Suprapubic skin (tissue), 4 donors: ENCODE results near the gene CHST4. TPM values are rescaled to one million over a fixed set of nuclear protein-coding genes. Genes with fewer than 3 reads are reported as not detected.
"Not testable (repeated sequence)": the region's sequence is repeated elsewhere in the genome, so short reads cannot be mapped to it uniquely, and the experiment has no call there.

ENCODE experiments used
- DNase-seq, 2 donors: peaks; one replicate each; pipeline ENCODE4 v3.0.0-alpha.2; 2019; ENCODE audit warnings: low spot score in 2 of 2
- H3K27ac ChIP-seq: fragments of 200-600 bp; sonication (generic); one replicate; pipeline ENCODE4 v1.5.1; 2019
- H3K27me3 ChIP-seq: fragments of 200-600 bp; sonication (generic); one replicate; pipeline ENCODE4 v1.5.1; 2019
- H3K36me3 ChIP-seq: fragments of 200-600 bp; sonication (generic); one replicate; pipeline ENCODE4 v1.5.1; 2019
- H3K4me1 ChIP-seq: fragments of 200-600 bp; sonication (generic); one replicate; pipeline ENCODE4 v1.5.1; 2019
- H3K4me3 ChIP-seq: fragments of 200-600 bp; sonication (generic); one replicate; pipeline ENCODE4 v1.5.1; 2019; ENCODE audit warnings: mild to moderate bottlenecking
- H3K9me3 ChIP-seq: fragments of 200-600 bp; sonication (generic); one replicate; pipeline ENCODE4 v1.5.1; 2019
- CTCF ChIP-seq, 2 donors: fragments of 200-600 bp in 1 of 2; fragments of 450-650 bp in 1 of 2; sonication (generic) in 1 of 2; IDR thresholded peaks; one replicate each; pipeline ENCODE4 v1.5.1; 2016 to 2019; ENCODE audit warnings: antibody characterized with exemption in 2 of 2, mild to moderate bottlenecking in 1 of 2, moderate library complexity in 1 of 2
- EP300 ChIP-seq: sonication (generic); formaldehyde crosslinking; IDR thresholded peaks from one replicate; pipeline ENCODE4 v1.6.1; 2017; ENCODE audit warnings: antibody characterized with exemption
- POLR2A ChIP-seq, 2 donors: fragments of 450-650 bp; IDR thresholded peaks; one replicate each; pipeline ENCODE4 v1.6.1; 2017; ENCODE audit warnings: antibody characterized with exemption in 2 of 2, mild to moderate bottlenecking in 2 of 2, moderate library complexity in 2 of 2
- POLR2AphosphoS5 ChIP-seq, 3 donors: sonication (generic); formaldehyde crosslinking; IDR thresholded peaks; one replicate each; pipeline ENCODE4 v1.6.1; 2017; ENCODE audit warnings: antibody characterized with exemption in 3 of 3
- WGBS: methylation state at CpG from one replicate; pipeline ENCODE4 v1.1.5; 2018; 5-methylcytosine and 5-hydroxymethylcytosine counted together
- total RNA-seq, 4 donors: library from RNA; depleted of rRNA; stranded (reverse); fragments of >200 nt; gene quantifications; one replicate each; pipeline ENCODE4 v1.1.0, GENCODE V29; 2016

CHST4 gene
- total RNA-seq, 4 donors from 2014 or later: not detected

DNA sequence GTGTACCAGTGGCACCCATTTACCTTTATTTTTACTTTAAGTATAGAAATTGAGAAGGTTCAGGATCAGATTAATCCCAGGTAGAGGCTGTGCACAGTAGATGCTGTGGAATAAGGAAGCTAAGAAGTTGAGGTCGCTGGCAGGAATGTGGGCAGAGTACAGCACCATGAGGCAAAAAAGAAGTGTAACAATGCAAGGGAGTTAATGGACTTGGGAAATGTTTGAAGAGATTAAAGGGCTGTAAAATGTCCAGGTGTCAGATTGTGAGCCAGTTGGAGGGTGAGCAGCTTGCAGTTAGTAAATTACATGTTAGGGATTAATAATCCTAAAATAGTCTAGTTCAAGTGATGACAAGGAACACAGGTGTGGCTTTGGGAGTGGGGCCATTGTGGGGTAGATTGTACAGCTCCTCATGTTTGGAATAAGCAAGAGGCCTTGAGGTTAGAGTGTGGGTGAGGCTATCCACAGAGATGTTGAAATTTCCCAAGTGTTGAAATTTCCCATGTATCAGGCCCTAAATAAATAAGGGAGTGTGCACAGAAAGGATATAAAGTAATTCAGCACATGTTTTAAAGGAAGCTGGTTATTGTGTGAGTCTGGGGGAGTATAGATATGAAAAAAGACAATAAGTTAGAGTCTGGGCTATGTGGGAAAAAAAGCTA lies 29.1 kb downstream of the CHST4 start:
- no peak overlapping the region for H3K27ac ChIP-seq

GRCh38 chr16:71557299-71557698 lies 31.1 kb downstream of the CHST4 start:
- no peak for TF ChIP-seq EP300
- no peak for TF ChIP-seq POLR2A (IDR thresholded peaks at IDR 0.05)
- no peak for TF ChIP-seq CTCF (IDR thresholded peaks at IDR 0.05)
- Histone ChIP-seq H3K27ac (no peak overlapping the region), H3K4me3 (no peak overlapping the region), H3K9me3 (no peaks in the 10 kb centered on the region), H3K27me3 (no peaks in the 10 kb centered on the region), H3K4me1 (no peaks in the 10 kb centered on the region), H3K36me3 (no peaks in the 10 kb centered on the region)
- 85% methylated on average over 3 of the region's 3 CpGs for whole genome bisulfite sequencing
- no peak for DNase-seq

More for the DNA sequence above, 29.1 kb downstream of the CHST4 start:
- Histone ChIP-seq H3K9me3 (no peaks in the 10 kb centered on the region), H3K4me1 (no peaks in the 10 kb centered on the region), H3K27me3 (no peaks in the 10 kb centered on the region), H3K4me3 (no peak overlapping the region), H3K36me3 (no peaks in the 10 kb centered on the region)
- no peak for DNase-seq
- no peak for TF ChIP-seq POLR2AphosphoS5 (IDR thresholded peaks at IDR 0.05)
- no peak for TF ChIP-seq POLR2A (IDR thresholded peaks at IDR 0.05)
- no peak for TF ChIP-seq CTCF (IDR thresholded peaks at IDR 0.05)
- no peak for TF ChIP-seq EP300
- WGBS: 66% methylated on average over 1 of the region's 1 CpG

GRCh38 chr16:71557954-71558582 lies 31.8 kb downstream of the CHST4 start:
- Histone ChIP-seq H3K27ac (no peak overlapping the region), H3K9me3 (peaks cover 6% of the 10 kb centered on the region), H3K27me3 (no peaks in the 10 kb centered on the region), H3K36me3 (no peaks in the 10 kb centered on the region), H3K4me1 (no peaks in the 10 kb centered on the region), H3K4me3 (no peak overlapping the region)
- no peak for TF ChIP-seq EP300
- no peak for TF ChIP-seq POLR2A (IDR thresholded peaks at IDR 0.05)
- TF ChIP-seq CTCF (IDR thresholded peaks at IDR 0.05): no peak
- no peak for TF ChIP-seq POLR2AphosphoS5 (IDR thresholded peaks at IDR 0.05)
- DNase-seq: no peak
- 73% methylated on average over 3 of the region's 3 CpGs for WGBS

- H3K27me3 ChIP-seq: no peaks in the 10 kb centered on the region
- H3K9me3 ChIP-seq: peaks cover 6% of the 10 kb centered on the region
- no peak overlapping the region for H3K4me3 ChIP-seq
- no peaks in the 10 kb centered on the region for H3K36me3 ChIP-seq
- H3K27ac ChIP-seq: no peak overlapping the region
- no peak for DNase-seq
- no peak for TF ChIP-seq POLR2AphosphoS5 (IDR thresholded peaks at IDR 0.05)
- no peak for TF ChIP-seq POLR2A (IDR thresholded peaks at IDR 0.05)
- no peak for TF ChIP-seq CTCF (IDR thresholded peaks at IDR 0.05)
- TF ChIP-seq EP300: no peak
- H3K4me1 ChIP-seq: peaks cover 7% of the 10 kb centered on the region
Measured at GRCh38 chr16:71559855-71560254, 33.6 kb downstream of the CHST4 start.

- not testable (repeated sequence) for H3K36me3 ChIP-seq, DNase-seq, H3K27ac ChIP-seq, H3K27me3 ChIP-seq, H3K9me3 ChIP-seq, H3K4me3 ChIP-seq
- H3K4me1 ChIP-seq: peaks cover 16% of the 10 kb centered on the region
- WGBS: 67% methylated on average over 8 of the region's 8 CpGs
Measured at GRCh38 chr16:71561886-71562285, 35.7 kb downstream of the CHST4 start.

DNA sequence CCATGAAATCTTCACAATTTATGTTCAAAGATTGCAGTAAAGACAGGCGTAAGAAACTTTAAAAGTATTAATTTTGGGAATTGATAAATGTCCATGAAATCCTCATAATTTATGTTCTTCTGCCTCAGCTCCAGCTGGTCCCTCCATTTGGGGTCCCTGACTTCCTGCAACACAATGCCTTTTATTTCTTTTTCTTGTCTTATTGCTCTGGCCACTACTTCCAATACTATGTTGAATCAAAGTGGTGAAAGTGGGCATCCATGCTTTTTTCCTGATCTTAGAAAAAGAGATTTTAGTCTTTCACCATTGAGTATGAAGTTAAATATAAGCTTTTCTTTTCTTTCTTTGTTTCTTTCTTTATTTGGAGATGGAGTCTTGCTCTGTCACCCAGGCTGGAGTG lies 36.3 kb downstream of the CHST4 start:
- Histone ChIP-seq H3K4me3 (no peak overlapping the region), H3K36me3 (no peaks in the 10 kb centered on the region), H3K9me3 (peaks cover 6% of the 10 kb centered on the region), H3K27me3 (no peaks in the 10 kb centered on the region), H3K27ac (no peak overlapping the region), H3K4me1 (peaks cover 16% of the 10 kb centered on the region)
- WGBS: 94% methylated on average over 1 of the region's 1 CpG
- no peak for TF ChIP-seq POLR2A (IDR thresholded peaks at IDR 0.05)
- no peak for TF ChIP-seq POLR2AphosphoS5 (IDR thresholded peaks at IDR 0.05)
- TF ChIP-seq EP300: no peak
- no peak for TF ChIP-seq CTCF (IDR thresholded peaks at IDR 0.05)
- no peak for DNase-seq
